HG03520 (cell line): ENCODE data around the gene KDM5C.

Source experiments
- ATAC-seq: cut with Tn5 transposase; IDR thresholded peaks from one replicate; pipeline ENCODE4 v1.9.1; 2021; ENCODE audit warnings: mild to moderate bottlenecking, moderate library complexity; ENCODE audit not compliant: unreplicated experiment

Gene KDM5C

GRCh38 chrX:53224860-53225797 is at the start of gene KDM5C:
KDM5C (minus strand) TSS chrX:53225207; CDS start chrX:53224889, 318 bp downstream.
- ATAC-seq, result peak; percentile 82

GRCh38 chrX:53272808-53273337 is 47.9 kb upstream of the KDM5C start:
- no peak for ATAC-seq

GRCh38 chrX:53269536-53270107 is 44.6 kb upstream of the KDM5C start:
- no peak for ATAC-seq

- no peak for ATAC-seq
Measured at GRCh38 chrX:53268173-53268572, 43.2 kb upstream of the KDM5C start.

- ATAC-seq, result no peak
Measured at GRCh38 chrX:53266914-53267313, 41.9 kb upstream of the KDM5C start.

- ATAC-seq, result no peak
Measured at GRCh38 chrX:53265771-53266574, 41.0 kb upstream of the KDM5C start.

- no peak for ATAC-seq
Measured at GRCh38 chrX:53263597-53264094, 38.6 kb upstream of the KDM5C start.

GRCh38 chrX:53262918-53263394 is 37.9 kb upstream of the KDM5C start:
- no peak for ATAC-seq

GRCh38 chrX:53262189-53262917 is 37.3 kb upstream of the KDM5C start:
- no peak for ATAC-seq

- ATAC-seq, result no peak
Measured at GRCh38 chrX:53261355-53261972, 36.5 kb upstream of the KDM5C start.

GRCh38 chrX:53260836-53261235 is 35.8 kb upstream of the KDM5C start:
- ATAC-seq, result no peak

- no peak for ATAC-seq
Measured at GRCh38 chrX:53257670-53258423, 32.8 kb upstream of the KDM5C start.

GRCh38 chrX:53257166-53257565 is 32.2 kb upstream of the KDM5C start:
- no peak for ATAC-seq

GRCh38 chrX:53256446-53257041 is 31.5 kb upstream of the KDM5C start:
- ATAC-seq, result no peak

GRCh38 chrX:53255738-53256191 is 30.8 kb upstream of the KDM5C start:
- ATAC-seq, result no peak

GRCh38 chrX:53254570-53255461 is 29.8 kb upstream of the KDM5C start:
- no peak for ATAC-seq

GRCh38 chrX:53253293-53254020 is 28.4 kb upstream of the KDM5C start:
- no peak for ATAC-seq
